Ecto neural progenitor cell (in vitro differentiated cells): ENCODE results near the gene GAL.

Source experiments
- DNase-seq: peaks from one replicate; pipeline ENCODE4 v3.0.0-alpha.2; 2018; ENCODE audit warnings: low spot score

GAL gene

DNA sequence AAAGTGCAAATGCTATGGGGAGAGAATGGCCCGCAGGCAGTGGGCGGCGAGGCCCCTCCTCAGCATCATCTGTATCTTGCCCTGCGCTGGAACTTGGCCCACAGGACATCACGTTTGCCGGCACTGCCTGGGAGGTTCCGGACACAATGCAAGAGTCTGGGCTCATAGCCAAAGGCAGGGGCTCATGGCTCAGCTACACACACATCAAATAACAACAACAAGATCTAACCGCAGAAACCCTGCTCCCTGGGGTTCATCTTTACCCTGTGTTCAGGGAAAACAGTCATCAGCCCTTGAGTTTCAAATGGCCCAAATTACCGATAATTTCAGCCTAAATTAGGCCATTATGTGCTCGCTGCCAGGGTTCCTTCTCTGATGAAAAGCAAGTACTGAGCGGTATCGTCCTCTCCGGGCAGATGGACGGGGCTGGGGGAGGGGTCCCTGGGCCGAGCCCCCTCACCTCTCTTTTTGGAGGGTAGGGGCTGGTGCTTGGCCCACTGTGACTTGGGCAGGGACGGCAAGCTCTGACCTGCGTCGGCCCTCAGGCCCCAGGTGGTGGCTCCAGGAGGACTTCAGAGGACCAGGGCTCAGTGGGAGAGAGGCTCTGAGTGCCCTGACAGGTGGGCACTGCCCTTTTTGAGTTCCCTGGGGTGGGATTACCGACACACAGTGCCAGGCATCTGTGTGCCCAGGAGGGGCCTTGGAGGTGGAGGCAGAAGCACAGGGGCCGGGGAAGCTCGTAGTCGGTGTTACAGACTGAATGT is 25.0 kb upstream of the GAL start:
- no peak for DNase-seq

- no peak for DNase-seq
Observed at GRCh38 chr11:68660066-68660810, 24.1 kb upstream of the GAL start.

DNA sequence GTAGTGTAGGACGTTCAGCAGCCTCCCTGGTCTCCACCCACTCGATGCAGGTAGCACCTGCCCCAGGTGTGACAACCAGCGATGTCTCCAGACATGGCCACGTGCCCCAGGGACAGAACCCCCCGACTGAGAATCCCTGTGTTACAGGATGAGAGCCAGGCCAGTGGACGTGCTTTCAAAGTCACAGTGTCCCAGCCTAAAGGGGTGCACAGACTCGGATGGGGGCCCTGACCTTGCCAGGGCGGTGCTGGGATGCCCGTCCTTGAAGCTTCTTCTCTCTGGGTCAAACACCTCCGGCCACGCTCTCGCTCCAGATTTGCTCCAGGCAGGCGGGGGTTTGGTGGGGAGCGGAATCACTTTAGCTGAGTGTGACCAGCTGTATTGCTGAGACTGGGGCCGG is 23.3 kb upstream of the GAL start:
- DNase-seq, result no peak

DNA sequence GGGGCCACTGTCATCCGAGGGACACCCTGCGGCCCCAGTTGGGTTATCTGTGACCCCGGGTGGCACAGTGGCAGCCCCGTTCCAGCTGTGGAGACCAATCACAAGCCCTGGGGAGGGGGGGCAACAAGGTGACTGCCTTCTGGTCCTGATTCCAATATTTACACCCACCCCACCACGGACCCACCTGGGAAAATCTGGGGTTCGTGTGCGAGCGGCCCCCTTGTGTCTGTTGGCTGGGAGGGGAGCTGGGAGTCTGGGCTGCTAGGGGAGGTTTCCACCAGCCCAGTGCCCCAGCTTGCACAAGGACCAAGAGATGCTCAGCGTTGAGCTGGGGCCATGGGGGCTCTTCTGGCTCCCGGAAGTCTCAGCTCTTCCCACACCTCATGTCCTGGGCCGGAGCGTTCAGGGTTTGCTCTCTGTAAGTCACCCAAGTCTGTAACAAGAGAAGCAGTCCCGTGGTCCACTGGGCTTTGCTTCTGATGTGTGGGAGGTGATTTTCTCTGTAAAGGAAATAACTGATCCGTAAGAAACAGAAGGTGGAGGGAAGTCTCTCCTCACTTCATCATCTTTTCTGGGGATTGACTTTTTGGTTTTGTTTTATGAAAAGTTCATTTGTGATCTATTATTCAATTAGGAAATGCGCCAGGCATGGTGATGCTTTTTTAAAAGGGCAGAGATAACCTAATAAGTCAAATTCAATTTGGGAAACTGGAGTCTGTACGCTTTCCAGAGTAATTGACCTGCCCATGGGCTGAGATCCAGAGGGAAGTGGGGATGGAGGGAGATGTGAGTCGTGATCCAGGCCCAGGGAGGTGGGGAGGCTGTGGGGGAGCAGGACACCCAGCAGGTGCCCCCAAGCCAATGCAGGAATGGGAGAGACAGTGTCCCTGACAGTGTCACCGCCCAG is 22.4 kb upstream of the GAL start:
- no peak for DNase-seq

DNA sequence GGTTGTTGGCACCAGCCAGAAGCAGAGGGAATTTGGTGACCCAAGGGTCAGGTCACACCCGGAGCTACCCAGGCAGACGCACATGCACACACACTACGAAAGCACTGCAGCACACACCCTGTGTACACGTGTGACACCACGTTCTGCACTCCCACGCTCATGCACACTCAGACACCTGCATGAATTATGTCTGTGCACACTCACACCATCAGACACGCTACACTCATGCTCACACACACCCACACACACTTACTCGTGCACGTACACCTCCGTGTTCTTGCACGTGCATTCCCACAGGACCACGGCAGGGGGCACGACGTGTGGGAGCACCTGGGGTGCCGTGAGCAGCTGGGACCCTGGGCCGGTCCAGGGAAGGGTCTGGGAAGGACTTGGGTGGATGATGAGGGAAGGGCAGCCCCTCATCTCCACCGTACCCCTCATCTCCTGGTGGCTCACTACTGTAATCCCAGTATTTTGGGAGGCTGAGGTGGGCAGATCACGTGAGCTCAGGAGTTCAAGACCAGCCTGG is 20.8 kb upstream of the GAL start:
- DNase-seq, result no peak

- no peak for DNase-seq
Observed at GRCh38 chr11:68664141-68664540, 20.2 kb upstream of the GAL start.

DNA sequence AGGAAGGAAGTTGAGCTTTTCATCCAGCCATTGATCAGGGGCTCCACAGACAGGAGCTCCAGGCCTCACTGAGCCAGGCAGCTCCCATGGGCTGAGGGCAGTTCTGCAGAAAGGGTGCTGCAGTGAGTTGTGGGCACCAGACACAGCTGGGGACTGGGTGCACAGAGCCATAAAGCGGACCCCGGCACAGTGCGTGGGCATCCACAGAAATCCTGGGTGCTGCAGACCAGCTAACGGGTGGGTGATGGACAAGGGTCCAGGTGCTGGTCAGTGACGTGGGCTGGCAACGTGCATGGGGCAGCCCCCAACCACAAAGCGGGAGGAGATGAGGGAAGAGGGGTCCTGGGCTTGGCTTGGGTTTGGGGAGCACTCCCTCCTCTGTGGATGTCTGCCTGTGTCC is 19.4 kb upstream of the GAL start:
- no peak for DNase-seq

GRCh38 chr11:68665436-68665835 is 18.9 kb upstream of the GAL start:
- no peak for DNase-seq

- DNase-seq, result no peak
Observed at GRCh38 chr11:68666849-68667248, 17.5 kb upstream of the GAL start.

DNA sequence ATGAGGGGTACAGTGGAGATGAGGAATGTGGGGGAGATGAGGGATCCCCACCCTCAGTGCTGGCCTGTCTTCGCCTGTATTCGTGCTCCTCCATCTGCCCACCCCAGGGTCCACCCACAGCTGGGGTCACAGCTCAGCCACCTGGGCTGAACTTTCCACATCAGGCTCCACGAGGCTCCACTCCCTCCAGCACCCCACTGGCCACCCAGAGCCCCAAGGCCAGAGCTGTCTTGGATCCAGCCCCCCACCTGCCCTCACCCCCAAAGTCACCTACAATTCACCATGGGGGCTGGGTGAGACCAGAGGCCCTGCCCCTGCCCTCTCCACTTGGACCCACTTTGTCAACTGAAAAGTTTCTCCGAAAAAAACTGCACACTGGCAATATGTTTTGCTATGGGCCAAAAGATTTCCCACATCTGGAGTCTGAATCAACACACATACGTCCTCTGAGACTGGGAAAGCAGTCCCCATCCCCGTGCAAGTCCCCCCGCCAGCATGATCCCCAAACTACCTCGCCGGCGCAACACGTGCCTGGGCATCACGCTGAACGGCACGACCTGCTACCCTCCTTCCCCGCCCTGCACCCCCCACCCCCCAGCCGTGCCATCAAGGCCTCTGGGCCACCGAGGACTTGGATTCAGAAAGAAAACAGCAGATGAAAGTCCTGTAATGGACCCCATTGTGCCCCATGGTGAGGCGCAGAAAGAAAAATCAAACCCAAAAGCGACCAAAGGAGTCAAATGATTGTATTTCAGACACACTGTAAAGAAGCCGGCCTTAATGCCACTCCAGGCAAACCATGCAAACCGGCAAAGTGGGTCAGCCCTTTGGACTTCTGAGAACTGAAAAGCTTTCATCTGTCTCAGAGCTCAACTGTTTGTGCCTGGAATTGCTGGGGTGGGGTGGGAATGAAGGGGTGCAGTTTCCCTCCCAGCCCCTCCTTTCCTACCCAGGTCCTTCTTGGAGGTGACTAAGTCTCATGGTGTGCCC is 16.5 kb upstream of the GAL start:
- no peak for DNase-seq

DNA sequence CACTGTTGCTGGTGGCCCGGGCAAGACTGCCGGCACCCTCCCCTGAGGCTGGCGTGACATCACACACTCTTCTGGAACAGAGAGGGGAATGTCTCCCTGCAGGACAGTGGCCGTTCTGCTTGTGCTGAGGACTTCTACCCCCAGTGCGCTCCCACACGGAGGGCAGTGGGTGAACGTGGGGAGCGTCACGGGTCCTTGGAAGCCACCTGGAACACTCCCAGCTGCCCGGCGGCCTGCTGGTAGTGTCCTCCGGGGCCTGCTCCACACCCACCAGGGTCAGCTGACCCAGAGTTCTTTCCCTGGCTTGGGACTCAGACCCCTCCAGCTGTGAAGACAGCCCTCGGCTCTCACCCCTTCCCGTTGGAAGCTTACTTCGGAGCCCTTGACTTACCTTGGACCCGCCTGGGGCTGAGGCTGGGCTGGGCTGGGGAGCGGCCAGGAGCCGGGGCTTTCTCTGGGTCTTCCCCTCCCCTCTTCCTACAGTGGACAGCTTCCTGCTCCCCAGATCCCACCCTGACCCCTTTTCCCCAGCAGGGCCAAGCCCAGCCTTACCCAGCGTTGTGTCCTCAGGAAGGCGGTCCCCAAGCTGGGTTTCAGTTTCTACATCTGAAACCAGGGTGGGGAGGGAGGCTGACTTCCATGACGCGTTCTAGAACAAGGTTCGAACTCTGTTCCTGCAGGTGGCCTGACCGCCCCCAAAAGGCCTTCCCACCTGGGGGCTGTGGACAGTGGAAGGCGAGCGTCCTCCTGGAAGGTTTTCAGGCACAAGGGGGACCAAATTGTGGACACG is 14.8 kb upstream of the GAL start:
- no peak for DNase-seq

DNA sequence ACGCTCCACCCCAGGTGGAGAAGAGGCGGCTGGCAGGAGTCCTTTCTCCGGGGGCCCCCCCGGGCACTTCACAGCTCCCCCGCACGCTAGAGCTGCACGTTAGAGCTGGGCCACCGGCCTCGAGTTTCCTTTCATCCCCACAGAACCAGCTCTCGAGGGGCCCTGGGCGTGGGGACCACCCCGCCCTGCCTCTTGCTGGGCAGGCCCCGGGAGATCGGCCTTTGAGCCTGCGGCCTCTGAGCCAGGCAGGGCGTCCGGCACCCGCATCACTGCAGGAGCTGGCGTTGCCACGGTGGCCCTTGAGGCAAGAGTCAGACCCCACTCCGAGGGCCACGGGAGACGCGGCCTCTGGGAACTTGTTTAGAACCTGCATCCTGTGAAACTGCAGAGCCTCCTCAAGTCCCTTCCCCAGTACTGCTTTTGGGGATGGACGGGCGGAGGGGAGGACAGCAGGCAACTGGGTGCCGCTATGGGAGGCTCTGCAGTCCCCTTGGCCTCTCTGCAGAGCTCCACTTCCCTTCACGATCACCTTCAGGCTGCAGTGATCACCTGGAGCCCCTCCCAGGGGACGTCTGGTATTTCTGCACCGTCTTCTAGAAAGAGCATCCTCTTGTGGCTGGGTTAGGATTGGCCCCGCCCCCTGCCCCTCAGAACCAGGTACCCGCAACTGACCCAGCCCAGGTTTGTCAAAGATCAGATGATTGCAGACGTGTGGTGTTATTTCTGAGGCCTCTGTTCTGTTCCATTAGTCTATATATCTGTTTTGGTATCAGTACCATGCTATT is 13.9 kb upstream of the GAL start:
- no peak for DNase-seq

DNA sequence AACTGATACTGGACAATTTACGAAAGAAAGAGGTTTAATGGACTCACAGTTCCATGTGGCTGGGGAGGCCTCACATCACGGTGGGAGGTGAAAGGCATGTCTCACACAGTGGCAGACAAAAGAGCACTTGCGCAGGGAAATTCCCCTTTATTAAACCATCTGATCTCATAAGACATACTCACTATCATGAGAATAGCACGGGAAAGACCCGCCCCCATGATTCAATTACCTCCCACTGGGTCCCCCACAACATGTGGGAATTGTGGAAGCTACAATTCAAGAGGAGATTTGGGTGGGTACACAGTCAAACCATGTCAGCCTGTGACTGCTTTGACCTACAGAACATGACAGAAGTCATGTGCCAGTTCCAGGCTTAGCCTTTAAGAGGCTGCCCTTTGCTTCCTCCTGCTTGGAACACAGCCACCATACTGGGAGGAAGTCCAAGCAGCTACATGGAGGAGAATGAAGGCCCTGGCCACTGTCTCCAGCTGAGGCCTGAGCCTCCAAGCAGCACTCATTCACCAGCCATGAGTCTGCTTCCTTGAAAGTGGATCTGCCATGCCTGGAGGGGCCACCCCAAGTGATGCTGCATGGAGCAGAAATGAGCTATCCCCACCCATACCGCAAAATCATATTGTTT is 10.9 kb upstream of the GAL start:
- no peak for DNase-seq

DNA sequence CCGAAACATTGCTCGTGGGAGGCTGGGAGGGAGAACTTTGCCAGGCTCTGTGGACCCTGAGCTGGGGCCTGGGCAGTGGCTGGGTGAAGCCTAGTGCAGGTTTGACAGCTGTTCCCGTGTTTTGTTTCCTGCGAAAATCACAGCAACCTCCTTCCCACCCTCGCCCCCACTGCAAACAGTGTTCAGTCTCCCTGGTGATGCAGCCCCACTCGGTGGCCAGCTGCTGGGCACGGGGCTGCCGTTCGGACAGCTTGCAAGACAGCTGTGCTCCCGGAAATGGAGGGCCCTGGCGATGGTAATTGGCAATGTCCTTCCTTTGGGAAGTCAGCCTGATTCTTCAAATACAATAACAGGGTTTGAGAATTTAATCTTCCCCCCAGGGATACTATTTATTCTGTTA is 10.4 kb upstream of the GAL start:
- no peak for DNase-seq

DNA sequence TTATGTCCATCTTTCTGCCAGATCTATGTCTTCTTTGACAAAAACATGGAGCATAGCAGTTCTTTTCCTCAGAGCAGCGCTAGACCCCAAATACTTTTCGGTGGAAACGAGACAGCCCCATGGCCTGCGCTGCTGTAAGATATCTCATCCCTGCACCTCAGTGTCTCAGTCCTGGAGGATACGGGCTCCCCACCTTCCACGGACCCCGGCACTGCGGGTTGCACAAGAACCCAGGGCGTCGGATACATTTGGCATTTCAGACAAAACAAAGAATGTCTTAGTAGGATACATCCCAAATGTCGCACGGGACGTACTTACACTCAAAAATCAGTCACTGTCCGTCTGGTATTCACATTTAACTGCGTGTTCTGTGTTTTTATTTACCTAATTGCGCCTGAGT is 9.9 kb upstream of the GAL start:
- no peak for DNase-seq

GRCh38 chr11:68677432-68677831 is 6.9 kb upstream of the GAL start:
- DNase-seq, result no peak

DNA sequence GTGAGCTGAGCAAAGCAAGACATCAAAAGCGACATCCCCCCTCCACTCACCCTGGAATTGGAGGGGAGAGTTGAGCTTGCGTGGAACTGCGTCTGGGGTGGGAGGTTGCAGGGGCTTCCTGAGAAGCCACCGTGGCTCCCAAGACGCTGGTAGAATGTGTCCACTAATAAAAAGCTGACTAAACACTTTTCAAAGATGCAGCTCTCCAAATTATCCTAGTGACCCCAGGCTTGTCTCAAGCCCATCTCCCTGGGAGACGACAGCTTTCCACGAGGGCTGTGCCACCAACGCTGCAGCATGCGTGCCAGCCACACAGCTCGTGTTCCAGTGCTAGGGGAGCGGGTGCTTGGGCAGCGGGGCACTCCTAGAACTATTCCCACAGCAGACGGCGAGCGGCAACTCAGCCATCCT is 6.3 kb upstream of the GAL start:
- no peak for DNase-seq

DNA sequence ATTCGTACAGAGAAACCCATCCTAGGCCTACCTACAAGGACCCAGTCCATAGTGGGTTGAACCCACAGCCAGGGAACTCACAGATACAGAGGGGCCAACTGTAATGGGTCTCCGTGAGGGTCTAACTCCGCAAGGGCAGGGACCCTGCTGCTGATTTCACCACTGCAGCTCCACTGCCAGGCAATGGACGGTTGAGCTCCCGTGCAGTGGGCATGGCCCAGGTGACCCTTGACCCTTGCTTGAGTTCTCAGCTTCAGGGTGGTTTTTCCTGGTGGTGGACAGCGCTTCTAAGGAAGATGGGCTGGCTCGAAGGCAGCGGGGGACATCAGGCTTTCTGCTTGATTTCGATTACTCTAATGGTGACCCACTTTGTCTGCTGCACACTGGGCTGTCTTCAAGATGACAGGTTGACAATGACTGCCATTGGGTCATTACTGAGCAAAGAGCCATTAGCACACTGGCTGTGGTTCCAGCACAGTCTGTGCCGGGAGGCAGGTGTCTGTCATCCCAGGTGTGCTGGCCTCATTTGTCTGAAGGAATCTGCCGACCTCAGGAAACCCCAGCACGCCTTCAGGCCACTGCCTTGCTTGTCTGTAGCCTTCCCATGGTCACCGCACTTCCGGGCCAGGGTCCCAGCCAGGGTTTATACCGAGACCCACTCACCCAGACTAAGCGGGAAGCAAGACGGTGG is 3.7 kb upstream of the GAL start:
- DNase-seq, result no peak
